ENCODE results near the gene MOSPD3.
"Not testable (repeated sequence)": the region's sequence is repeated elsewhere in the genome, so short reads cannot be mapped to it uniquely, and the experiment has no call there.

The MOSPD3 gene, protein sequence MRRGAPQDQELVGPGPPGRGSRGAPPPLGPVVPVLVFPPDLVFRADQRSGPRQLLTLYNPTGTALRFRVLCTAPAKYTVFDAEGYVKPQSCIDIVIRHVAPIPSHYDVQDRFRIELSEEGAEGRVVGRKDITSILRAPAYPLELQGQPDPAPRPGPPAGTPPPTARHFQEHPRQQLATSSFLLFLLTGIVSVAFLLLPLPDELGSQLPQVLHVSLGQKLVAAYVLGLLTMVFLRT

DNA sequence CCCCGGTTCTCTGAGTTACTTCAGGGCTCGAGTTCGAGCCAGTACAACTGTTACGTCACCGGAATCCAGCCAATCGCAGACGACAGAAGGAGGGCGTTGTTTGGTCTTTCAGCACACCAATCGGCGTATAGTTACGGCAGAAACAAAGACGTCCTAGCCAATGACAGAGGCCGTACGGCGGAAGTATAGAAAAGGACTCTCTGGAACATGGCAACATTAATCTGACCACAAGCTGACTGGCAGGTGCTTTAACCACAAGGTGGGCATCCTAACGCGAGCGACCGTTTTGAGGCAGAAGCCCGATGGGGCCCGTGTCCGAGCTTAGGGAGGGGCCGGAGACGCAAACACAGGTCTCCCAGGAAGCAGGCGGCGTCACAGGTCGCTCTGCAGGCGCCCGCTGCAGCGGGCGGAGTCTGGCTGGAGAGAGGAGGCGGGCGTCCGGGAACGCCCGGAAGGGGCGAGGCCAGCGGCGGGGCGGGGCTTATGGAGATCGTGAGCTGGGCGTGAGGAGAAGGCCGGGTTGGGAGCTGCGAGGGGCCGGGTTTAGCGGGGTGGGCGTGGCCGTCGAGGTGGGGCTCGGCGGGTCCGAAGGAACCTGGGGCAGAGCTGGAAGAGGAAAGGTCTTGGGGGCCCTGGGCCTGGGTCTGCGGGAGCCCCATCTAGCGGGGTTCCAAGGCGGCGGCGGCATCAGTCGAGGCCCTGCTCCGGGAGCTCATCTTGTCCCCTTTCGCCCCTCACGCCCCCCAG lies at the start of gene MOSPD3:
Gene MOSPD3, plus strand, starts transcription at position 558 of the 747 bp plus-strand sequence. CDS start 252 bp downstream, outside the sequence.
- peak; percentile 97 to 98 for DNase-seq (ENCODE audit: low read depth in 2 of 2)

DNA sequence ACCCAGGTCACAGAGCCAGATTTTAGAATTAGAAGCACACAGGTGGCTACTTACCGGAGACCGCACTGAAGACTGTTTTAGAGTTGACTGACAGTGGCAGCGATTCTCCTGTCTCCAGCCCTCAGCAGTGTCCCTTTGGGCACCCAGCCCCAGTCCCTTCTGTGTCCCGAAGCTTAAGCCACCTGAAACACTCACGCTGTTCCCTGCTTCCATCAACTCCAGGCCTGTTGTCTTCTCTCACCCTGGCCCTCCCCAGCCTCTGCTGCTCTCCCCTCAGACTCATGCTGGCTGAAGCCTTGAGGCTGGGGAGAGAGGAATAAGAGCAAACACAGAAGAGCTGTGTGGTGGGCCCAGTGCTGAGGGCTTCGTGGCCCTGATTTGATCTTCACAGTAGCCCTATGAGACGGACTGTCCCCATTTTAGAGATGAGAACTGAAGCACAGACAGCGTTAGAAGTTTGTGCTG lies 49.2 kb upstream of the MOSPD3 start:
- no peak for DNase-seq (ENCODE audit: low read depth in 2 of 2)

DNA sequence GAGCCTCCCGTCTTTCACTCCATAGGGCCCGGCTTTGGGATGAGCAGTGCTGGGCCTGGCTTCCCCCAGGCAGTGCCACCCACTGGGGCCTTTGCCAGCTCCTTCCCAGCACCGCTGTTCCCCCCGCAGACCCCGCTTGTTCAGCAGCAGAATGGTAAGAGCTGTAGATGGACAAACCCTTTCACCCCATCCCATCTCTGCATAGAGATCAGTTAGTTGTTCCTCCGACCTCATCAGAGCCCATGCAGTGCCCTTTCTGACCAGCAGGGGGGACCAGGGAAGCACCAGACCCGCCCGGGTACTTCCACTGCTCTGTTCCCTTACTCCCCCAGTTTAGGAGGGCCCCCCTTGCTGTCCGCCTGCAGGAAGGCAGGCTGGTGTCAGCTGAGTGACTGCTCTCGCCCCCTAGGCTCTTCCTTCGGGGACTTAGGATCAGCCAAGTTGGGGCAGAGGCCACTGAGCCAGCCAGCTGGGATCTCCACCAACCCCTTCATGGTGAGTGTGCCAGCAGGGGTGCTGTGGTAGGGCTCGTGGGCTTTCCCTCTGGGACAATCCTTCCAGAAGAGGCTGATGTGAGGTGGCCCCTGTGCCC lies 48.4 kb upstream of the MOSPD3 start:
- peak; percentile 63 to 75 for DNase-seq (ENCODE audit: low read depth in 2 of 2)

DNA sequence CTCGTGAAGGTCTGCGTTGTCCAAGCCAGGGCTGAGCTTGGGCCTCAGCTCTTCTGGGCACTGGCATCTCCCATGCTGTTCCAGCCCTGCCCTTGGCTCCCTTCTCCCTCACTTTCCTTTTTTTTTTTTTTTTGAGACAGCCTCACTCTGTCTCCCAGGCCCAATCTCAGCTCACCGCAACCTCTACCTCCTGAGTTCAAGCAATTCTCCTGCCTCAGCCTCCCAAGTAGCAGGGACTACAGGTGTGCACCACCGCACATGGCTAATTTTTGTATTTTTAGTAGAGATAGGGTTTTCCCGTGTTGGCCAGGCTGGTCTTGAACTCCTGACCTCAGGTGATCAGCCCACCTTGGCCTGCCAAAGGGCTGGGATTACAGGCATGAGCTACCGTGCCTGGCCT lies 47.9 kb upstream of the MOSPD3 start:
- not testable (repeated sequence) for DNase-seq (ENCODE audit: low read depth in 2 of 2)

DNA sequence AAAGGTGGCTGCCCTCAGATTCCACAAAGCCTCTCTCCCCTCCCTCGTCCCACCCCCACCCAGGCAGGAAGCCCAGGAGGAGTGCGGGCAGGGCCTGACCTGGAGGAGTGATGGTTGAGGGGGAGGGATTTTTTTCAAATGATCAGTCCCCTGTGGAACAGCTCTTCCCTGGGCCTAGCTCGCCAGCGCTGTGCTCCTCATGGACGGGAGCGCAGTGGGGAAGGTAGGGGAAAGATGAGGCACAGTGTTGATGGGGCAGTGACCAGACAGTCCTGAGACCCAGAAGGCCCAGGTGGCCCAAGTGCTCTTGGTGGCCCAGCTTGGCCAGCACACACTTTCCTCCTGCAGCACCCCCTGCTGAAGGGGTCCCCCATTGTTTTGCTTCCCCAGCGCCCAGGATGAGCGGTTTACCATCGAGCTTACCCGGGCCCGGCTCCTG lies 47.2 kb upstream of the MOSPD3 start:
- no peak for DNase-seq (ENCODE audit: low read depth in 2 of 2)

DNA sequence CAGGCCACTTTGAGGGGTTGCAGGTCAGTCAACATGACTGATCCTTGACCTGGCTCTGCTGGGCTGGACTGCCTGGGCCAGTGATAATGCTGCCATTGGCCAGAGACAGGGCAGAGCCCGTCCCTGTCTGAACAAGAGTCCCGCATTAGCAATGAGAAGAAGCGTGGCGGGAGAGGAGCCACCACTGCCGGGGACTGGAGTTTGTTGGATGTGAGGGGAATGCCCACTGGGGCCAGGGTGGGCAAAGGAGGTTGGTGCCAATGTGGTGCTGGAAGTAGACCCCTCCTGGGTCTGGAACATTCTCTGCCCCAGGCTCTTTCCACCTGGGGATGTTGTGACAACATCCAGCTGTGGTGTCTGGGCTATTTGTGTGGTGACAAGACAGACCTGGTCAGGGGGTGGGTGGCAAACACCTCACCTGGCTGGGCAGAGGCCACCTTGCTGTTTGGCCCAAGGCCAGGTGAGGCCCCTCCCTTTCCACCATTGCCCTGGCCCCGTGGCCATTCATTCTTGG lies 46.3 kb upstream of the MOSPD3 start:
- no peak for DNase-seq (ENCODE audit: low read depth in 2 of 2)

DNA sequence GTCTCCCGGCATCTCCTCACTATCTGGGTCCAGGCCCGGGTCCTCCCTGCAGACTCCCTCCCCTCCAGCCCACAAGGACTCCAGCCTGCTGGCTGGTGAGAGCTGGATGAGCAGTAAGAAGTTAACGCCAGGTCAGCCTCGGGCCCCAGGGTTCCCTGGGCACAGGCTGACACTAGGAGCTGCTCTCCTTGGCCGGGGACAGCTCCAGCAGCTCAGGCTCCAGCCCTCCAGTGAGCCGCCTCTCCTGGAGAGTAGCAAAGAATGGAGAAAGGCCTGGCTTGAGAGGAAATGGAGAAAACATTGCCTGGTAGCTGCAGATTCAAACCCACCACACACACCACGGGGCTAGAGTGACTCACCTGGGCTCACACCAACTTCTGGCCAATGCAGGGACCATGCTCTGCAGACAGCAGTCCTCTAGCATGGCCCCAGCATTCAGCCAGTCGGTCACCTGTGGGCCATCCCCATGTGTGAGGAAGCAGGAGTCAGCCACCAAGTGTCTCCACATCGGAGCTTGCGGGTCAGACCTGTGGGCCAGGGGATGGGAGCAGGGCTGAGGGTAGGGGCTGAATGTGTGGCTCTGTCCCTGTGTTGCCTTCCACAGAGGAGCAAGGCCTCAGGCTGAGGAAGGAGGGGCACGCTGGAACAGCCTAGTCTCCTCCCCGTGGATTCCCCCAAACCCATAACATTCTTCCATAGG lies 45.2 kb upstream of the MOSPD3 start:
- DNase-seq (ENCODE audit: low read depth in 2 of 2): no peak

DNA sequence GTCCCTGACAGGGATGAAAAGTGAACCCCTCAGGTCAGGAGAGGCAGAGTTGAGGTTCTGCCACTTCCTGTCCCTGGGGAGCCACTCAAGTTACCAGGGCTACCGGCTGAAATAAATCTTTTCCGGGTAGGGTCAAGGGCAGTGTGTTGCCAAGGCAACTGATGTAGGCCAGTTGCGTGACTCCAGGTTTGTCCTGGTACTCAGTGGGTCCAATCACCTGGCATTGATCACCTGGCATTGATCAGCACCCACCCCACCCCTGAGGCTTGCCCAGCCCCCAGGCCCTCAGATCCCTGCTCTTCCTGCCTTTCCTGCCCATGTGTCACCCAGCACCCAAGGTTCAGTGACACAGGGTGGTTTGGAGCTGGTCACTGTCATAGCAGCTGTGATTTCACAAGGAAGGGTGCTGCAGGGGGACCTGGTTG lies 44.6 kb upstream of the MOSPD3 start:
- DNase-seq (ENCODE audit: low read depth in 2 of 2): no peak

DNA sequence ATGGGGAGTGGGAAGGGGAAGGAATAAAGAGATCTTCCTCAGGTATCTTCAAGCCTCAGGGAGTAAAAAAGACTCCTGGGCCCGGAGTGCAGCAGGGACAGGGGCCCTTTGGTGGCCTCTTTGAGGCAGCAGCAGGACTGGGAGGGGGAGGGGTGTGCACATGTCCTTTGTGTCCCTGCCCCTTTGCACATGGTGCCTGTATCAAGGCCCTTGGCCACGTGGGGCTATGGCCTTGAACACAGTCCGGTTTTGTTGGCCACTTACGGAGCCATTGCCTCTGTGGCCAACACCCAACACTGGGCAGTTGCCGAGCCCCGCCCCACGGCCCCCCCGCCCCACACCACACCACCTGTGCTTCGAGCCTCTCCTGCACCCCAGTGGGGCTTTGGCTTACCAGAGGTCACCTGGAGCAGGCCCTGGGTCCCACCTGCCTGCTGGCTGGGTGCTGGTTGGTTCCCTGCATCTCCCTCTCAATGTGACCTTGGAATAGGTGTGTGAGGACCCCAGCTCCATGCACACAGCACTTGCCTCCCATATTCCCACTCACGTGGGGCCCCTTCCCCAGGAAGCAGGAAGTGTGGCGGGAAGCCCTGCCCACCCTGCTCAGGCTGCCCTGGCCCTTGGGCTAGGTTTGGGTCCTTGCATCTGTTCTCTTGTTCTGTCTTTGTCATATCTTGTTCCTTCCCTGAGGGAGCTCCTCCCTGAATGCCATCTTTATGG lies 44.0 kb upstream of the MOSPD3 start:
- DNase-seq (ENCODE audit: low read depth in 2 of 2): no peak

DNA sequence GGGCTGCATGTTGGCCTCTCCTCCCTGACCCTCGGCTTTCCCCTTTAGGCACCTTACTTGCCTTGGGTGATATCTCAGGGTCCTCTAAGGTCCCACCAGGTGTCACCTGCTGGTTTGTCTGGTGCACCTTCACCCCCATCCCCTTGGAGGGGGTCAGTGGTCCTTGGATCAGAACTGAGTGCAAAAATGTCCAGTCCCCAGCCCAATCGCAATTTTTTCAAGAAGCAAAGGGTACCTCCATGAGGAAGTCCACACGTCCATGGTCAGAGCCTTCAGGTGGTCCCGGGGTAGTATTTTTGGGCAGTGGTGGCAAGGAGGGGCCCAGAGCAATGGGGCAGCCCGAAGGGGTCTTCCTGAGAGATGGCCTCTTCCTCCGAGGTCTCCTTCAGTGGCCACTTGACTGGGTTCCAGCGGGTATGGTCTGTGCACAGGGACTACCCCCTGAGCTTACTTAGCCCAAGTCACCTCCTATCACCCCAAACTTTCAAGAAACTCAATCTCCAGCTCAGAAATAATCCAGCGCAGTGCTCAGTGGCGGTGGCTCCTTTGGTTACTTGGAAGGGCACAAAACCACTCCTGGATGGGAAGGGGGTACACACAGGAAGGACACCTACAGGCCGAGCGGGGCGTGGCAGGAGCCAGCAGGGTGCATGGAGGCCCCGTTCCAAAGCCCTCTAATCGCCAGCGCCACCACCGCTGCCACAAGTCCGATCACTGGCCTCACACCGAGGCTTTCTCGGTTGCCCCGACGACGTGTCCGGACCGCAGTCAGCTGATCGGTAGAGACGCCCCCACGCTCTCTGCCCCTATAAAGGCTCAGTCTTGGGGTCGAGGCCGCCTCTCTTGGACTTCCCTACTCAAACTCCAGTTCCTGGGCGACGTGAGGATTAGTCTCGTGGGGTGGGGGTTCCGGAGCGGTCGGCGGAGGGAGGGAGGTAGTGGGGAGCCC lies 43.2 kb upstream of the MOSPD3 start:
- DNase-seq (ENCODE audit: low read depth in 2 of 2): peak; percentile 47 to 51

DNA sequence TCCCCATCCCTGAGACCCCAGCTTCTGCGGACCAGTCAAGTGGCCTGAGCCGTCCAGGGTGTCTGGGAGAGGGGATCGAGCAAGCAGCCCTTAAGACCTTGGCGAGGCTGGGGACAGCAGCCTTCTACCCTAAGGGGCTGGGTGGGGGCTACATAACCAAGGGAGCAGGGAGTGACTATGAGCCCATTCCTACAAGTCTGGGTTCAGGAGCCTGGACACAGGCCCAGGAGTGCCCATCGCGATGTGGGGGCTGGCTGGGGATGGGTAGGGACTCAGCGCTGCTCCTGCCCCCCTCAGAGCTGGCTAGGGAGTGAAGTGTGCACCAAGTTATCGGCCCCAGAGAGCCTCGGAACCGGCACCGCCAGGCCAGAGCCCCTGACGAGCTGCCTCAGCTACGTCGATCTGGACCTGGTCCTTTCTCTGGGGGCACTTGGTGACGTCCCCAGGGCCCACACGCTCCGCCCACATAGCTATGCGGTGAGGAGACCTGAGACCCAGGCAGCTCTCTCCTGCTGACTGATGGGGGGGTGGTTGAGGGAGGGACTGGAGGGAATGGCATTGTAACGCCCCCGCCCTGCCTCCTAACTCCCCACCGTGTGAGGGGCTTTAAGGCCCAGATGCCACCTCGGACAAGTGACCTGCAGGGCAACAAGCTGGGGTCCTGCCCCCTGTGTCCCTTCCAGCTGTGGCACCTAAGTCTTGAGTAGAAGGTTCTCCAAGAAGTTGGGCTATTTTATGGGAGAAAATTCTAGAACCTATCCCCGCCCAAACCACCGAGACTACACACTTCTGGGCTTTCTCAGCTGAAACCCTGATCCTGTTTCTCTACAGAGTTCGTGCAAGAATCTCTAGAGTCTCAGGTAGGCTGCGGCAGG lies 41.1 kb upstream of the MOSPD3 start:
- no peak for DNase-seq (ENCODE audit: low read depth in 2 of 2)

DNA sequence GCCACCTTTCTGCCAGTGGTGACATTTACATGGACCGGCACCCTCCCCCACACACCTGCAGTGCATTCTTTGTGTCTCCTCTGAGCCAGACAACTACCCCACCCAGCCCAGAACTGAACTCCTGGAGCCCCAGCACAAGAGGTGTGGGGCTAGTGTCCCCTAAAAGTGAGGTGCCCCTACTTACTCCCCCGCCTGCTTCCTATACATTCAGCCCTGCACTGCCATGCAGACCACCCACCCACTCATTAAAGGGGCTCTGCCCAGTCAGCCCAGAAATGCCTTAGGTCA lies 40.6 kb upstream of the MOSPD3 start:
- no peak for DNase-seq (ENCODE audit: low read depth in 2 of 2)

DNA sequence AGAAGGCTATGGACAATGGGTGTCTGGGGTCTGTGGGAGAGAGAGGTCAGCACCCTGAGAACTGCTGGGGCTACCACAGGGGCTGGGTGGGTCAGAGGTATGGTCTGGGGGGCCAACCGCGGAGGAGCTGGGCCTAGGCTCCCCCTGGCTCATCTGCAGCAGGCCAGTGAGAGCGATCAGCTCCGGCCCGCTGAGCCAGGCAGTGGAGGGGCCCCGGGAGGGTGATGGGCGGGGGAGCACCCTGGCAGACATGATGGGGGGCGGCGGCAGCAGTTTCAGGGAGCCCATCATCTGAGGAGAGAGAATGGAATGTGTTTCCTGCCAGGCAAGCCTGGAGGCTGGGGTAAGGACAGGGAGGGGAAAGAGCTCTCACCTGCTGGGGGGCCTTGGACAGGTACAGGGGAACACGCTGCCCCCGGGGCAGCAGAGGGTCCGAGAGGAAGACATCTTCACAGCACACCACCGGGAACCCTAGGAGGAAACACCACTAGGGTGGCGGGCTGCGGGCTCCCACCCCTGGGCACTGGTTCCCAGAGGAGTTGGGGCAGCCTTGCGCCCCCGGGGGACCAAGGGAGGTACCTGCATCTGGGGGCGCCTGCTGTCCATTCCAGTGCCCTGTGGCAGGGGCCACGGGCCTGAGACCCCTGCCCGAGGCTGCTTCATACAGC lies 39.9 kb upstream of the MOSPD3 start:
- no peak for DNase-seq (ENCODE audit: low read depth in 2 of 2)

DNA sequence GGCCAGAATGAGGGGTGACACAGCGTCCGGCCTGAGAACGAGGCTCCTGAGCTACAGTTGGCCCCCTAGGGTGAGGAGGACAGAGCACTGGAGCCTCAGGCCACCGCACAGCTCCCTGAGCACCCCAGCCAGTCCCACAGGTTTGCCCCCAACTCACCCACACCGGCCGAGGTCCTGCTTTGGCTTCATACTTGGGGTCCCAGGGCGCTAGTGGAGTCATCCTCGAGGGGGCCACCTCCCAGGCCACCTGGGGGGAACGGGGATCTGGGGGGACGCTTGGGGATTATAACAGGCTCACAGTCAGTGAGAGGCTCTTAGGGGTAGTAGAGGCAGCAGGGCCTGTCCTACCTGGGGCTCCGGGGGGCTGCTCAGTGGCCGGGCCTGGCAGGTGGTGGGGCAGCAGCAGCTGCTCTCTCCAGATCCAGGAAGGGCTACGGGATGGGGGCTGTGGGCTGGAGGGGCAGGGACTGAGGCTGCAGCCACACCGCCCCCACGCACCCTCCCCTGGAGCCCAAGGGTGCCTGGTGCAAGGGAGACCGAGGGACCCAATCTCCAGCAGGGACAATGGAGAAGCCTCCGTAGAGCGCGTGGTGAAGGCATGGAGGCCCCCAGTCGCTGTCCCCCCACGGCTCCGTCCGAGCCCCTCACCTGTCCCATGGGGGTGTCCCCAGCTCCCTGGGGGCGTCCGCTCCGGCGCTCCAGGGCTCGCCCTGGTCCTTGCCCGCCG lies 39.2 kb upstream of the MOSPD3 start:
- DNase-seq (ENCODE audit: low read depth in 2 of 2): no peak

DNA sequence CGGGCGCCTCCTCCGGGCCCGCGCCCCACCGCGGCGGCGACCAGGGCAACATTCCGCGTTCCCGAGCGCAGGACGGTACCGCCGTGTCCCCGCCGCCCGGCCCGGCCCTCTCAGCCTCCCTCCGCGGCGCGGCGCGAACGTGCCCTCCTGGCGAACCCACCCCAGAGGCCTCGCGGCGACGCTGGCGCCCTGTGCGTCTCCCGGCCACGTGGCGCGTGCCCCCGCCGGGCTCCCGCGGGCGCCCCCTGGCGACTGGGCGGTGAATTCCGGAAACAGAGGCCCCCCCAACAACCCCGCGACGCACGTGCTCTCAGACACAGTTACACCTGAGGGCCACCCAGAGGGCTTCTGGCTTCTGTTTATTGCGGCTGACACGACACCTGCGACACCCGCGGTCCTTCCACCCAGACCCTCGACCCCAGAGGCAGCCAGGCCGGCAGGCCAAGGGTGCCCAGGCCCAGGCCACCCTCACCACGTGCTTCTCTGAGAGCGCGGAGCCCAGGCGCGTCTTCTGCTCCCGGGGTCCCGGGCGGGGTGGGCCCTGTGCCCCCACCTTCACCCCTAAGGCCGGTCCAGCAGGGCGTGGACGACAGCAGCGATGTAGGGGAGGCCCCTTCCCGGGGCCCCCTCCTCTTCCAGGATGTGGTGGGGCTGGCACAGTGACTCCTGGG lies 38.5 kb upstream of the MOSPD3 start, which contains the start of gene SAP25:
Gene SAP25, minus strand, starts transcription at position 210 of the 671 bp plus-strand sequence. Its CDS starts 158 bp downstream, at position 52.
- DNase-seq (ENCODE audit: low read depth in 2 of 2): no peak

DNA sequence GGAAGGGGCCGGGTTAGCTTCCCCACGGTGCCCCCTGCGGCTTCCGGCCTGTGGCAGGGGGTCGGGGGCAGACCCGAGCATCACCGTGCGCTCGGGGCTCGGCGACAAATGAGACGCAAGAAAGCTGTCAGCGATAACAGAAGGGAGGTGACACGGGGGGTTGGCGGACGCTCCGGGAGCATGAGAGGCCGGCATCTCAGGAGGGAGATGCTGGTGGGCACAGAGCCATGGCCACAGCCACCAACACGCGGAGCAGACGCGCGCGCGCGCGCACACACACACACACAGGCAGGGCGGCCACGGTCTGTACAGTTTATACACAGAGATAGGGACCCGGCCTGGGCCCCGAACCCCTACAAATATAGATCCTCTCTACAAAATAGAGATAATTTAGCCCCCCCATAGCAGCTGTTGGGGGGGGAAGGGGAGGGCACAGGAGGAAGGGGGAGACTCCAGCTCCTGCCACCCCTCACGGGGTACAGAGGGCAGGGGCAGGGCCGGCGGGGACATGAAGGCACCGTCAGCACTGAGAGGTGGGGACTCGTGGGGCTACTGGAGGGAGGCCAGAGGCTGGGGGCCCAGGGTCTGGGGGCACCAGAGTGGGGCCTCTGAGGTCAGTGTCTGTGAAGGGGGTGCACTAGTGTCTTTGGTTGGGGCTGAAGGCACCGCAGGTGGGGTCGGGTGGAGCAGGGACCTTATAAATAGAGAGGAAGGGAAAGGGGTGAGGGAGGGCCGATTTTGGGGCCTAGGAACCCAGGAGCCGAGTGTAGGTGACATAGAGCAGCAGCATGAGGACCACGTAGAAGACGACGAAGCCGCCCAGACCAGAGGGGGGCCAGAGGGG lies 37.8 kb upstream of the MOSPD3 start:
- no peak for DNase-seq (ENCODE audit: low read depth in 2 of 2)
